GM18519 (cell line): ENCODE results near the gene TRIM17.

Source experiments
- ATAC-seq: cut with Tn5 transposase; IDR thresholded peaks from one replicate; pipeline ENCODE4 v1.9.1; 2021; ENCODE audit warnings: mild to moderate bottlenecking, moderate library complexity; ENCODE audit not compliant: unreplicated experiment, low FRiP score

Gene TRIM17

DNA sequence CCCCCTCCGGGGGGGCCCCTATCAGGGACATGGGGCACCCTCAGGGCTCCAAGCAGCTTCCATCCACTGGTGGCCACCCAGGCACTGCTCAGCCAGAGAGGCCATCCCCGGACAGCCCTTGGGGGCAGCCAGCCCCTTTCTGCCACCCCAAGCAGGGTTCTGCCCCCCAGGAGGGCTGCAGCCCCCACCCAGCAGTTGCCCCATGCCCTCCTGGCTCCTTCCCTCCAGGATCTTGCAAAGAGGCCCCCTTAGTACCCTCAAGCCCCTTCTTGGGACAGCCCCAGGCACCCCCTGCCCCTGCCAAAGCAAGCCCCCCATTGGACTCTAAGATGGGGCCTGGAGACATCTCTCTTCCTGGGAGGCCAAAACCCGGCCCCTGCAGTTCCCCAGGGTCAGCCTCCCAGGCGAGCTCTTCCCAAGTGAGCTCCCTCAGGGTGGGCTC lies 44.9 kb downstream of the TRIM17 start:
- no peak for ATAC-seq

DNA sequence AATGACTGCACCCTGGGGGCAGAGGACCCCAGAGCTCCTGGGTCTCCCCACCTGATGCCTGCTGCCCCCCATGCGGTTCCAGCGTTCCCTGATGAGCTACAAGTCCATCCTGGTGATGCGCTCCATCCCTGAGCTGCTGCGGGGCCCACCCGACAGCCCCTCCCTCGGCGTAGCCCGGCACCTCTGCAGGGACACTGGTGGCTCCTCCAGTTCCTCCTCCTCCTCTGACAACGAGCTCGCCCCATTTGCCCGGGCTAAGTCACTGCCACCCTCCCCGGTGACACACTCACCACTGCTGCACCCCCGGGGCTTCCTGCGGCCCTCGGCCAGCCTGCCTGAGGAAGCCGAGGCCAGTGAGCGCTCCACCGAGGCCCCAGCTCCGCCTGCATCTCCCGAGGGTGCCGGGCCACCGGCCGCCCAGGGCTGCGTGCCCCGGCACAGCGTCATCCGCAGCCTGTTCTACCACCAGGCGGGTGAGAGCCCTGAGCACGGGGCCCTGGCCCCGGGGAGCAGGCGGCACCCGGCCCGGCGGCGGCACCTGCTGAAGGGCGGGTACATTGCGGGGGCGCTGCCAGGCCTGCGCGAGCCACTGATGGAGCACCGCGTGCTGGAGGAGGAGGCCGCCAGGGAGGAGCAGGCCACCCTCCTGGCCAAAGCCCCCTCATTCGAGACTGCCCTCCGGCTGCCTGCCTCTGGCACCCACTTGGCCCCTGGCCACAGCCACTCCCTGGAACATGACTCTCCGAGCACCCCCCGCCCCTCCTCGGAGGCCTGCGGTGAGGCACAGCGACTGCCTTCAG lies 45.5 kb downstream of the TRIM17 start:
- ATAC-seq = no peak

DNA sequence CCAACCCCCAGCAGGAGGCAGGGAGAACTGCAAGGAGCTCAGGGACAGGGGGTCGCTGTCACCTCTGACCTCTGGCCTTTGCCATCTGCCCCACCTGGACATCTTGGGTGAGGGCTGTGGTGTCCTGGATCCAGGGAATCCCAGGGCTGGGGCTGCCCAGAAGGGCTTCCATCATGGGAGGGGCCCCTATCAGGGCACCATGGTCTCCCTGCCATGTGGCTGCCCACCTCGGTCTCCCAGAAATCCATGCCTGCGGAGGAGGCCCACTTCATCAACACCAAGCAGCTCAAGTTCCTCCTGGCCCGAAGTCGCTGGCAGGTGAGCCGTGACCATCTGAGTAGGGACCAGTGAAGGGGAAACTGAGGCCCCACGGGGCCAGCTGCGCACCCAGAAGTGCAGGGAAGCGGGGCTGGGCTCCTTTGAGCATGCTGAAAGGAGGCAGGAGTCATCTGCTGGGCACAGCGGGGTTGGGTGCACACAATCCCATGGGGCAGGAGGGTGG lies 46.2 kb downstream of the TRIM17 start:
- ATAC-seq = no peak

DNA sequence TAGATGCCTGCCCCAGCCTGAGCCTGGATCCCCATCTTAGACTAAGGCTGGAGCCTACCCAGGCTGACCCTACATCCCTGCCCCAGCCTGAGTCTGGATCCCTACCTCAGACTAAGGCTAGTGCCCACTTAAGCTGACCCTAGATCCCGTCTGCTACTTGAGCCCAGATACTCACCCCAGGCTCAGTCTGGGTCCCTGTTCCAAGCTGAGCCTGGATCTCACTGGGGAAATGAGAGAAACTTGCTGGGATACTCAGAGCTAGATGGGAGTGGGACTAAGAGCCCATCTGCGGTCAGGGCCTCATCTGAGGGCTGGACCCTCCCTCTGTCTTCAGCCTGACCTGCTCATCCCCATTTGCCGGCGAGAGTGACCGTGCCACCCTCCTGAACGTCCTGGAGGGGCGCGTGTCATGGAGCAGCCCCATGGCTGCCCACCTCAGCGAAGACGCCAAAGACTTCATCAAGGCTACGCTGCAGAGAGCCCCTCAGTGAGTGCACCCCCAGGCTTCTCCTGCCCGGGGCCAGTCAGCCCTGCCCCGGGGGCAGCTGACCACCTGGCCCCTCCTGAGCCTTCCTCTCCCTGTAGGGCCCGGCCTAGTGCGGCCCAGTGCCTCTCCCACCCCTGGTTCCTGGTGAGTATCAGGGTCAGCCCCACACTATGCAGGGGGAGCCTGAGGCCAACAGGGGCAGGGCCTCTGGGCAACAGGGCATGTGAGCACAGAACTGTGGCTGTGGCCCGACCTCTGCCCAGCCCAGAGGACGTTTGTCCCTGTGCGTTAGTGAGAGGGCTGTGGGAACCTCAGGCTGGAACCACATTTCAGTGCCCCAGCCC lies 46.8 kb downstream of the TRIM17 start:
- ATAC-seq = no peak

DNA sequence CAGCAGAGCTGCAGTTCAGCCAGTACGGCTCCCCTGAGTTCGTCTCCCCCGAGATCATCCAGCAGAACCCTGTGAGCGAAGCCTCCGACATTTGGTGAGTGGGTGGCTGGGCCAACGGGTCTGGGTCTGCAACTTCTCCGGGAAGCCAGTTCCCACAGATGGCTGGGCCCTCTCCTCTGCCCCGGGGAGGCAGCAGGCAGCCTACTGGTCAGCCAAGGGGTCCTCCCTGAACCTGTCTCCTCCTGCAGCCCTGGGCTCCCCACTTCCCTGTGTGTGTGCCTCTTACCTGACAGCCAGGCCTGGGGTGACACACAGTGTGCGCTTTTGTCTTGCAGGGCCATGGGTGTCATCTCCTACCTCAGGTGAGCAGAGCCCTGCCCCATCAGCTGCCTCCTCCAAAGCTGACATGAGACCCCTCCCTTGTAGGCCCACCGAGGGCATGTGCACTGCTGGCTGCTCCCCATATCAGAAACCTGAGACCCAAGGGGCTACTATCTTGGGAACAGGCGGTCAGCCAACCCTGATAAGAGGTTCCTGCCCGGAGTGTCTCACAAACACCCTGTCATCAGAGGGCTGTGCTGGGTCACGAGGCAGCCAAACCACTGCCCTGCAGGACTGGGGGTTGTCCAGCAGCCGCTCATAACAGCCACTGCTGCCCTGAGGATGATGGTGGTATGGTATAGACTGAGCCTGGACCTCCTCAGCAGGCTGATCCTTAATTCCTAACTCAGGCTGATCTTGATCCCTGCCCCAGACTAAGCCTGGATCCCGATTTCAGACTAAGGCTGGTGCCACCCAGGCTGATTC lies 47.7 kb downstream of the TRIM17 start:
- ATAC-seq = no peak

DNA sequence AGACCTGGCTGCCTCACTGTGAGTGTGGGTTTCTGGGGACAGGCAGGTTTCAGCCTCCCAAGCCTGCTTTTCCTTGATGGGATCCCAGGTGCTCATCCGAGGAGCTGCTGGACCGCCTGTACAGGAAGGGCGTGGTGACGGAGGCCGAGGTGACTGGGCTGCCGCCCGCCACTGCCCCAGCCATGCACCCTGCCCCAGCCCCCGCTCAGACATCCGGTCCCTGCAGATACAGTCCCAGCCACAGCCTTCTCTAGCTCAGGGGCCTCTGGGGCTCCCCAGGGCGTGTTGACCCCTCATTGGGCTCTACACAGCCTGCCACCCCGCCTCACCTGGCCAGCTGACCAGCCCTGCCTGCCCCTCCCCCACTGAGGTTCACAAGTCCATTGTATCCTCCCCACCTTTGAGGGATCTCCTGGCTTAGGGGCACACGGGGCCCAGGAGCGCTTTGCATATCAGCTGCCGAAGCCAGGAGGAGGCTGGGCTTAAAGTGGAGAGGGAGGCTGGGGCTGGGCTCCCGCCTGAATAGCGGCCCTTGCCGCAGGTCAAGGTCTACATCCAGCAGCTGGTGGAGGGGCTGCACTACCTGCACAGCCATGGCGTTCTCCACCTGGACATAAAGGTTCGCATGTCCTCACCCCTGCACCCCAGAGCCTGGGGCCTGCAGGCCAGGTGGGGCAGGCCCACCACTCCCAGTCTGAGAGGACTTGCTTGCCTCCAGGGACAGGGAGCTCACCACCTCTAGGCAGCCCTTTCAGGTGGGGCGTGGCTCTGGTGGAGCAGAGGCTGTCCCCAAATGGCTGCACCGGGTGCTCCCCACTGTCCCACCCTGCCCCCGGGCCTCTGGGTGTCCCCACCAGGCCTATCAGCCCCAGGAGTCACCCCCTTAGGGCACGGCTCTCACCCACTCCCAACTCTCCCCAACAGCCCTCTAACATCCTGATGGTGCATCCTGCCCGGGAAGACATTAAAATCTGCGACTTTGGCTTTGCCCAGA lies 48.6 kb downstream of the TRIM17 start:
- no peak for ATAC-seq

DNA sequence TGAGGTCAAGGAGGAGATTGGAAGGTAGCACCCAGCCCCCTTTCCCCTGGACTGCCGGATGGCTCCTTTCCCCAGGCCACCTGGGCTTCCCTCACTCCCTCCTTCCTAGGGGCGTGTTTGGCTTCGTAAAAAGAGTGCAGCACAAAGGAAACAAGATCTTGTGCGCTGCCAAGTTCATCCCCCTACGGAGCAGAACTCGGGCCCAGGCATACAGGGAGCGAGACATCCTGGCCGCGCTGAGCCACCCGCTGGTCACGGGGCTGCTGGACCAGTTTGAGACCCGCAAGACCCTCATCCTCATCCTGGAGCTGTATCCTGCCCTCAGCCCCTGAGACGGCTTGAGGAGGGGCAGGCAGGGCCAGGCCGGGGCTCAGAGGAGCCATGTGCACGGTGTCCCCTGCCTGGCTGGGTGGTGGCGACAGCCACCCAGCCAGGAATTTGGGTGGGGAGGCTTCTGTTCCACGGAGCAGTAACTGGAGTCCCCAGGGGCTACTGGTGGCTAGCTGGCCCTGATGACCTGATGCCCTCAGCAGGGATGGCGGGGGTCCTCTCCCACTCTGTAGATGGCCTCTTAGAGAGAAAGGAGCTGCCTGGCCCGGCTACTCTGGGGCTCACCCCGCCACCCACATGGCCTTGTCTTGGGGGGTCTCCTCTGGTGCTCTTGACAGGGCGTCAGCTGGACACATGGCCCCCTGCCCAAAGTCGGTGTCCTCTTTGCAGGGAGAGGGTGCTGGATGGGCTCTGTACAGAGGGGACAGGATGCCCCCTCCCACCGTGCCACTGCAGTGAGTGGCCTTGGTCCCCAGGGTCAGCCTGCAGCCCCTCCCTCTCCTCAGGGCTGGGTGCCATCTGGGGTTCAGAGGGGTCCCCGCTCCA lies 49.6 kb downstream of the TRIM17 start:
- ATAC-seq = no peak

DNA sequence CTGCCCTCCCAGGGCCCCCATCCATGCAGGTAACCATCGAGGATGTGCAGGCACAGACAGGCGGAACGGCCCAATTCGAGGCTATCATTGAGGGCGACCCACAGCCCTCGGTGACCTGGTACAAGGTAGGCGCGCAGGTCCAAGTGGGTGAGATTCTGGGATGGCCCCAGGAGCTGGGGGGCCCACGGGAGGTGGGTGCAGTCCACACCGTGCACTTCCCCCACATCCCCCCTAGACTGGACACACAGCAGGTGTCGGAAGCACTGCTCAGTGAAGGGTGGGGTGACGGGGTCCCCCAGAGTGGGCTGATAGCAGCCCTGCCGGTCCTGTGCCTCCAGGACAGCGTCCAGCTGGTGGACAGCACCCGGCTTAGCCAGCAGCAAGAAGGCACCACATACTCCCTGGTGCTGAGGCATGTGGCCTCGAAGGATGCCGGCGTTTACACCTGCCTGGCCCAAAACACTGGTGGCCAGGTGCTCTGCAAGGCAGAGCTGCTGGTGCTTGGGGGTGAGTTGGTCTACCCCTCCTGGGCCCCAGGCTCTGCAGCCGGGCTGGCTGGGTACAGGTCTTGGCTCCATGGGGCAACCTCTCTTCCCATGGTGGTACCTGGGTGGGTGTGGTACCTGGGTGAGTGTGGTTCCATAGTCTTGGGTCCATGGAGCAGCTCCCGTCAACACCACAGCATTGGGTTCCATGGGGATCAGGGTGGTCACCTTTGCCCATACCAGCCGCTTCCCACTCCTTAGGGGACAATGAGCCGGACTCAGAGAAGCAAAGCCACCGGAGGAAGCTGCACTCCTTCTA lies 50.4 kb downstream of the TRIM17 start:
- ATAC-seq = no peak

DNA sequence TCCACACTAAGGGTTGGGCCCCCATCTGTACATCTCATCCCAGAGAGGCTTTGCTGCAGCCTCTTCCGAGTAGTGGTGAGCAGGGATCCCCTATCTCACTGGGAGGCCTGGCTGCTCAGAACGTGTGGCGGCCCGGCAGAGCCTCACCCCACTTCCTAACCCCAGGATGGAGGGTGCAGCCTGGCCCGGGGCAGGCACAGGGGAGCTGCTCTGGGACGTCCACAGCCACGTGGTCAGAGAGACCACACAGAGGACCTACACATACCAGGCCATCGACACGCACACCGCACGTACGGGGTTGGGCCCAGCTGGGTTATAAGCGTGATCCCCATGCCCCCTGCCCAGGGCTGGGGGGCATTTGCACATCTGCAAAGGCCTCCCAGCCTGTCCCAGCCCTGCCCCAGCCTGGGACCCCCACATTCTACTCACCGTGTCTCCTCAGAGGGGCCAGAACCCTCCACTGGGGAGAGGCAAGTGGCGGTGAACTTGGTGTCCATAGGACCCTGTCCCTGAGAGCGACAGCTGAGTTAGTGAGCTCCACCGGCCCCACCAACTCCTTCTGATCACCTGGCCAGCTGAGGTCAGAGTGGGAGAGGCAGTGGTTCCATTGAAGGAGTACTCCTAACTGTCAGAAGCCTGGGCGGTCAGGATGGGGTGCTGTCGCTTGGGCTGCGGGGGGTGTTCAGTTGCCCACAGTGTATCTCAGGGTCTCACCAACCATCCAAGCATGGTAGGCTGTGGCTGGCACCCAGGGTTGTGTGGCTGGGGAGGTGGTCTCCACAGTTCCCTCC lies 51.2 kb downstream of the TRIM17 start:
- no peak for ATAC-seq

DNA sequence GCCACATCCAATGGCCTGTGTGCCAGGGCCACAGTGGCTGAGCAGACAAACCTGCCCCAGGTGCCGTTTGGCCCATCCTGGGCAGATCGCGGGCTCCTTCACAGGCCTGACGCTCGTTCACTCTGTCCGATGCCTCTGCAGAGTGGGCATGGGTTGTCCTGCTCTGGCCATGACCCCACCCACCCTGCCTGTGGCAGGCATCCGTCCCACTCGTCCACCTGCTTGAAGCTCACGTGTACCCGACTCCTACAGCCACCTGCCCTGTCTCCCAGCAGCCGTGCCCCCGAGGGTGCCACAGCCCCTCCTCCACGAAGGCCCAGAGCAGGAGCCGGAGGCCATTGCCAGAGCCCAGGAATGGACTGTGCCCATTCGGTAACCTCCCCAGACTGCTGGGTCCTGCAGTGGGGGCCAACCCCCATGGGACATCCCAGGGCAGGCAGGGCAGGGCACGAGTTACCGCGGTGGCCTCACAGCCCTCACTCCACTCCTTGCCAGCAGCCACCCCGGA lies 51.9 kb downstream of the TRIM17 start:
- ATAC-seq = no peak

DNA sequence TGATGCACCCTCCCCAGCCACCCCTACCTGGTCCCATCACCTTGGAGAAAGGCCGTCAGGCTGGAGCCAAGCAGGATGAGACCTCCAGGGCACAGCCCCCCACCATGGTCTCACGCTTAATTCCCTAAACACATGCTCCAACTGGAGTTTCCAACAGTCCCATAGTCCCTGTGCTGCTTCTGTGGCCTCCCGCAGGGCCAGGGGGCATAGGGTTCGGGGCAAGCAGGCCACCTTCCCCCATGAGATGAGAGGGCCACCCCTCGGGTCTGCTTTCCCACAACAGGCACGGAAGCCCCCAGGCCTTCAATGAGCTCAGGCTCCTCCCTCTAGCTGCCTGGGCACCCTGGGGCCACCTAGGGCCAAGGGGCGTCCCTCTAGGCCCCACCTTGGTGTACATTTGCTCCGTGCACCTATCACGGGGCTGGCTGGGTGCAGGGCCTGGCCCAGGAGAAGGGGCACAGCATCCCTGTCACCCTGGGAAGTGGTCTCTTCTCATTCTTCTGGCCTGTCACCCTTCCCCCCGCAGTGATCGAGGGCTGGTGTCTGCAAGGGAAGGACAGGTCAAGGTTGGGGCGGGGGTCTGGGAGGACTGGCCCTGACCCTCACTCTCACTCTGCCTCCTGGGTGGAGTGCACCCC lies 52.5 kb downstream of the TRIM17 start:
- ATAC-seq = no peak

DNA sequence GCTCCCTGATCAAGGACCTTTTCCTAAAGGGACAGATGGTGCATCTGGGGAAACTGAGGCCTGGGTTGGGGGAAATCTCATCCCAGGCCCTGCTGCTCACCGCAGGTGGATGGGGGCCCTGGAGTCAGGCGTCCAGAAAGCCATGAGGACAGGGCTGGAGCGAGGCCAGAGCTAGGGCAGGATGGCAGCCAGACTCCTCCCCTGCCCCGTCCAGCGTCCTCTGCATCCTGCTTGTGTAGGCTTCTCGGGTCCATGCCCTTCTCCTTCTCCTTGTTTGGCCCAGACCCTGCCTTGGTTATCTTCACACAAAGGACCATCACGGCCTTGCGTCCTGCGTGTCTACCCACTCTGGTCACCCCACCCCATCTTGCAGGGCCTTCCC lies 53.0 kb downstream of the TRIM17 start:
- ATAC-seq = no peak

DNA sequence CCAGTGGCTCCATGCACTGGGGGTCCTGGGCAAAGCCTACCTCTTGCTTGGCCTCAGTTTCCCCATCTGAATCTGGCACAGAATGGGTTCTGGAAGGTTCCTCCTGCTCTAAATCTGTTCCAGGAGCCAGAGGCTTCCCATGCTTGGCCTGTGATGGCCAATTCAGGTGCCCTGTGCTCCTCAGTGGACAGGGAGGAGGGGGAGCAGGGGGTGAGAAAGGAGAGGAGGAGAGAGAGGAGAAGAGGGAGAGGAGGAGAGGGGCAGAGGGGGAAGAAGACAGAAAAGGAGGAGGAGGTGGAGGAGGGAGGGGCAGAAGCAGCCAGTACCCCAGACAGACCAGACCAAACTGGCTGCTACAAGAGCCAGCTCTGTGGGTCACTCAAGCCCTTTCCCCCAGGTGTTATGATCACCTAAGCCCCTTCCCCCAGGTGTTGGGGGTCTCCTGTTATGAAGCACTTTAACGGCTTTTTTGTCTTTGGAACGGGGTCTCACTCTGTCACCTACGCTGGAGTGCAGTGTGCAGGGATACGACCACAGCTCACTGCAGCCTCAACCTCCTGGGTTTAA lies 53.7 kb downstream of the TRIM17 start:
- ATAC-seq = no peak

DNA sequence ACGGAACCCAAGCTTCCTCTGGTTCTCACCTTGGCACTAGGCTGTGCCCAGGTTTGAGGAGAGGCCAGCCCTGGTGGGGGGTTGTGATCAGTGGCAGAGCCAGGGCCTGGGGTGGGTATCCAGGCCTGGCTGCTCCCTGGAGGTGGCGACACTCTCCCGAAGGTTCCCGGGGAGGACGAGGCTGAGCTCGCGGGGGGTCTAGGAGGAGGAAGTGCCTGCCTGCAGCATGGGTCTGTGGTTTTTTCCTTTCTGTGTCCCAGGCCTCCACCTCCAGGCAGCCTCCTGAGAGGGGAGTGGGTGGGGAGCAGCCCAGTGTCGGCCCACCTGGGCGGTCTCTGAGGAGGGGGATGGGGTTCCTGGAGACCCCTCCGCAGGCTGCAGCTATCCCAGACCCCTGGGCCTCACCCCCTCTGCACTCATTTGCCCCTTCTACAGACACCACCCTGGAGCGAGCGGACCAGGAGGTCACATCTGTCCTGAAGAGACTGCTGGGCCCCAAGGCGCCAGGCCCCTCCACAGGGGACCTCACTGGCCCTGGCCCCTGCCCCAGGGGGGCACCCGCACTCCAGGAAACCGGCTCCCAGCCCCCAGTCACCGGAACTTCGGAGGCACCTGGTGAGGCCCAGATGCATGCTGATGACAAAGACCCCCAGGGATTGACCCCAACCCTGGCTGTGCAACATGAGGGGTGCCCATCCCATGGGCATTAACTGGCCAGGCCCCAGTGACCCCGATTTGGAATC lies 54.3 kb downstream of the TRIM17 start:
- ATAC-seq = no peak
